K562 (cell line): ENCODE results near the gene DNAJC30. TPM values are rescaled to one million over a fixed set of nuclear protein-coding genes. Genes with fewer than 3 reads are reported as not detected.

ENCODE experiments used
- FOXK1 ChIP-seq: sonication (generic); formaldehyde crosslinking; IDR thresholded peaks from 2 replicates; pipeline ENCODE4 v1.8.0; 2022; ENCODE audit warnings: missing genetic modification reagents, mild to moderate bottlenecking, borderline replicate concordance
- IRF1 ChIP-seq: sonication (generic); formaldehyde crosslinking; IDR thresholded peaks from 2 replicates; pipeline ENCODE4 v1.8.0; 2022; ENCODE audit warnings: missing genetic modification reagents, mild to moderate bottlenecking, borderline replicate concordance
- PBX2 ChIP-seq, 2 experiments: IDR thresholded peaks in 1 of 2; conservative IDR thresholded peaks in 1 of 2; 2 replicates each; pipeline ENCODE4 v1.6.1; 2016; ENCODE audit warnings: low read depth in 2 of 2, mild to moderate bottlenecking in 1 of 2, missing compliant biosample characterization in 1 of 2, missing genetic modification characterization in 1 of 2, moderate library complexity in 1 of 2
- RBM34 ChIP-seq: fragments of 200-400 bp; formaldehyde crosslinking; IDR thresholded peaks from 2 replicates; pipeline ENCODE4 v1.6.1; 2018; ENCODE audit warnings: low read length, borderline replicate concordance; ENCODE audit not compliant: insufficient read depth
- SMAD2 ChIP-seq: fragments of 150-350 bp; IDR thresholded peaks from 2 replicates; pipeline ENCODE4 v1.6.1; 2014; ENCODE audit warnings: low read depth, mild to moderate bottlenecking, low read length
- SMAD3 ChIP-seq: fragments of 450-650 bp; formaldehyde crosslinking; conservative IDR thresholded peaks from 2 replicates; pipeline ENCODE4 v1.4.0; 2020; ENCODE audit warnings: mild to moderate bottlenecking
- THRA ChIP-seq: fragments of 450-650 bp; IDR thresholded peaks from 2 replicates; pipeline ENCODE4 v1.6.1; 2017; ENCODE audit warnings: mild to moderate bottlenecking, moderate library complexity
- ZBTB34 ChIP-seq: fragments of 250-450 bp; sonication (Bioruptor Pico); IDR thresholded peaks from 2 replicates; pipeline ENCODE4 v1.8.0; 2021; ENCODE audit warnings: mild to moderate bottlenecking, moderate library complexity
- ZNF282 ChIP-seq: sonication (generic); formaldehyde crosslinking; IDR thresholded peaks from 2 replicates; pipeline ENCODE4 v1.8.1; 2023; ENCODE audit warnings: missing genetic modification reagents
- ZNF717 ChIP-seq: fragments of 250-450 bp; sonication (Bioruptor Pico); IDR thresholded peaks from 2 replicates; pipeline ENCODE4 v1.5.0; 2021
- ZNF77 ChIP-seq: fragments of 250-450 bp; sonication (Bioruptor Pico); IDR thresholded peaks from 2 replicates; pipeline ENCODE4 v1.5.0; 2020
- polyA plus RNA-seq, 8 experiments: library from polyadenylated mRNA; depleted of rRNA in 4 of 8; stranded (reverse) in 5 of 8; unstranded in 3 of 8; fragments of >200 nt; fragmentation: Nextera tagmentation in 2 of 8; fragmentation: Illumina TruSeq in 1 of 8; extraction: Ambion mirVana in 2 of 8; extraction: Trizol in 1 of 8; gene quantifications; 2 replicates each; pipeline versions ENCODE4 v1.2.1 to v1.2.3, GENCODE V29; 2011 to 2014; ENCODE audit warnings: inconsistent platforms in 1 of 8, missing spikeins in 1 of 8
- total RNA-seq, 7 experiments: library from RNA; depleted of rRNA in 6 of 7; stranded (reverse); fragments of >200 nt in 6 of 7; fragmentation: Illumina TruSeq in 2 of 7; extraction: Trizol in 2 of 7; gene quantifications; 2 replicates each; pipeline versions ENCODE4 v1.2.1 to v1.2.3, GENCODE V29; 2011 to 2021; ENCODE audit warnings: low replicate concordance in 1 of 7
- TF ChIP-seq, protein P1 (sequence below): sonication (generic); formaldehyde crosslinking; IDR thresholded peaks from 2 replicates; pipeline ENCODE4 v1.8.0; 2022; ENCODE audit warnings: missing genetic modification reagents, mild to moderate bottlenecking, borderline replicate concordance

The DNAJC30 gene
- total and polyA plus RNA-seq, 9 of the 15 experiments (the other 6 are each of a cell fraction or from before 2014, with no cell fraction given) = 1.1 to 11.3 (median 4.6) TPM

GRCh38 chr7:73683056-73683787 is at the start of gene DNAJC30, which contains the start of gene BUD23 (continued):
- TF ChIP-seq RBM34 = no peak
- TF ChIP-seq IRF1 (CRISPR knock-in tag) = no peak
- TF ChIP-seq THRA = no peak
- TF ChIP-seq ZNF282 (CRISPR knock-in tag) = no peak
- no peak for TF ChIP-seq ZBTB34 (CRISPR knock-in tag)
- TF ChIP-seq ZNF717 (CRISPR knock-in tag) = no peak
- TF ChIP-seq, protein P1, sequence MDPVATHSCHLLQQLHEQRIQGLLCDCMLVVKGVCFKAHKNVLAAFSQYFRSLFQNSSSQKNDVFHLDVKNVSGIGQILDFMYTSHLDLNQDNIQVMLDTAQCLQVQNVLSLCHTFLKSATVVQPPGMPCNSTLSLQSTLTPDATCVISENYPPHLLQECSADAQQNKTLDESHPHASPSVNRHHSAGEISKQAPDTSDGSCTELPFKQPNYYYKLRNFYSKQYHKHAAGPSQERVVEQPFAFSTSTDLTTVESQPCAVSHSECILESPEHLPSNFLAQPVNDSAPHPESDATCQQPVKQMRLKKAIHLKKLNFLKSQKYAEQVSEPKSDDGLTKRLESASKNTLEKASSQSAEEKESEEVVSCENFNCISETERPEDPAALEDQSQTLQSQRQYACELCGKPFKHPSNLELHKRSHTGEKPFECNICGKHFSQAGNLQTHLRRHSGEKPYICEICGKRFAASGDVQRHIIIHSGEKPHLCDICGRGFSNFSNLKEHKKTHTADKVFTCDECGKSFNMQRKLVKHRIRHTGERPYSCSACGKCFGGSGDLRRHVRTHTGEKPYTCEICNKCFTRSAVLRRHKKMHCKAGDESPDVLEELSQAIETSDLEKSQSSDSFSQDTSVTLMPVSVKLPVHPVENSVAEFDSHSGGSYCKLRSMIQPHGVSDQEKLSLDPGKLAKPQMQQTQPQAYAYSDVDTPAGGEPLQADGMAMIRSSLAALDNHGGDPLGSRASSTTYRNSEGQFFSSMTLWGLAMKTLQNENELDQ (CRISPR knock-in tag) = no peak
- no peak for TF ChIP-seq SMAD2
- no peak for TF ChIP-seq FOXK1 (CRISPR knock-in tag)
- TF ChIP-seq ZNF77 (CRISPR knock-in tag) = no peak
- no peak for TF ChIP-seq SMAD3 (CRISPR knock-in tag)
- TF ChIP-seq PBX2 (CRISPR knock-in tag; IDR thresholded peaks at IDR 0.05; ENCODE audit: low read depth) = no peak
- no peak for TF ChIP-seq PBX2 (tag; conservative IDR thresholded peaks at IDR 0.05; ENCODE audit: low read depth)
